Colonic mucosa (tissue), 4 donors: Measurements from ENCODE around the gene TMEM170B. TPM values are rescaled to one million over a fixed set of nuclear protein-coding genes. Genes with fewer than 3 reads are reported as not detected.

Experiments used
- DNase-seq: peaks from one replicate; pipeline ENCODE4 v3.0.0-alpha.2; 2020
- H3K27ac ChIP-seq: fragments of 200-600 bp; one replicate; pipeline ENCODE4 v1.8.0; 2021
- H3K27me3 ChIP-seq: fragments of 200-600 bp; one replicate; pipeline ENCODE4 v1.8.0; 2021
- H3K36me3 ChIP-seq: fragments of 200-600 bp; one replicate; pipeline ENCODE4 v1.8.0; 2021
- H3K4me1 ChIP-seq: fragments of 200-600 bp; one replicate; pipeline ENCODE4 v1.8.0; 2021; ENCODE audit warnings: mild to moderate bottlenecking
- H3K4me3 ChIP-seq: fragments of 200-600 bp; one replicate; pipeline ENCODE4 v1.8.0; 2021
- H3K9ac ChIP-seq, 2 donors: one replicate each; pipeline ENCODE4 v1.7.0; 2013; ENCODE audit warnings: control low read depth in 2 of 2, low read depth in 2 of 2, low read length in 2 of 2
- H3K9me3 ChIP-seq: fragments of 200-600 bp; one replicate; pipeline ENCODE4 v1.8.0; 2021
- intact Hi-C: fragments of 100-400 bp; cut with DNase I; formaldehyde crosslinking; loops from one replicate; pipeline ENCODE4 v1.14.1; 2022
- total RNA-seq, 2 donors: library from RNA; stranded (reverse); fragmentation: NEBNext Ultra II Directional in 1 of 2; extraction: Animal tissue kit (Norgen Biotek cat#: 25700) in 1 of 2; gene quantifications; one replicate each; pipeline ENCODE4 v1.2.1, GENCODE V29; 2021
- TF ChIP-seq, protein P1 (sequence below): fragments of 200-600 bp; IDR thresholded peaks from one replicate; pipeline ENCODE4 v1.8.0; 2022; ENCODE audit warnings: antibody characterized with exemption, mild to moderate bottlenecking
- donor health status: healthy.
- donor health status: DM: no; HTN: no; CAD: no.
- donor health status: DM: no; HTN: no; CAD: no.

The TMEM170B gene
- total RNA-seq, 2 donors from 2014 or later, result 0.82 to 2.2 TPM

DNA sequence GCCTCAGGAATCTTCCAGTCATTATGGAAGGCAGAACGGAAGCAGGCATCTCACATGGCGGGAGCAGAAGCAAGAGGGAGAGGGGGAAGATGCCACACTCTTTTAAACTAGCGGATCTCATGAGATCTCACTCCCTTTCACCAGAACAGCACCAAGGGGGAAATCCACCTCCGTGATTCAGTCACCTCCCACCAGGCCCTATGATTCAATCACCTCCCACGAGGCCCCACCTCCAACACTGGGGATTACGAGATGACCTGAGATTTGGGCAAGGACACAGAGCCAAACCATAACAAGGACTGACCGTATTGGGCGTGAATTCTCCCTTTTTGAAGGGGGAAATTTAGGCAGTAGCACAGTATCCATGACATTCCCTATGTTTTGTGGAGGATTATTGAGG is 88.8 kb downstream of the TMEM170B start:
- TF ChIP-seq, protein P1, sequence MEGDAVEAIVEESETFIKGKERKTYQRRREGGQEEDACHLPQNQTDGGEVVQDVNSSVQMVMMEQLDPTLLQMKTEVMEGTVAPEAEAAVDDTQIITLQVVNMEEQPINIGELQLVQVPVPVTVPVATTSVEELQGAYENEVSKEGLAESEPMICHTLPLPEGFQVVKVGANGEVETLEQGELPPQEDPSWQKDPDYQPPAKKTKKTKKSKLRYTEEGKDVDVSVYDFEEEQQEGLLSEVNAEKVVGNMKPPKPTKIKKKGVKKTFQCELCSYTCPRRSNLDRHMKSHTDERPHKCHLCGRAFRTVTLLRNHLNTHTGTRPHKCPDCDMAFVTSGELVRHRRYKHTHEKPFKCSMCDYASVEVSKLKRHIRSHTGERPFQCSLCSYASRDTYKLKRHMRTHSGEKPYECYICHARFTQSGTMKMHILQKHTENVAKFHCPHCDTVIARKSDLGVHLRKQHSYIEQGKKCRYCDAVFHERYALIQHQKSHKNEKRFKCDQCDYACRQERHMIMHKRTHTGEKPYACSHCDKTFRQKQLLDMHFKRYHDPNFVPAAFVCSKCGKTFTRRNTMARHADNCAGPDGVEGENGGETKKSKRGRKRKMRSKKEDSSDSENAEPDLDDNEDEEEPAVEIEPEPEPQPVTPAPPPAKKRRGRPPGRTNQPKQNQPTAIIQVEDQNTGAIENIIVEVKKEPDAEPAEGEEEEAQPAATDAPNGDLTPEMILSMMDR, result no peak
- no peak overlapping the region for H3K27ac ChIP-seq
- no peaks in the 10 kb centered on the region for H3K36me3 ChIP-seq
- no peaks in the 10 kb centered on the region for H3K27me3 ChIP-seq
- no peak overlapping the region for H3K9ac ChIP-seq
- no peaks in the 10 kb centered on the region for H3K9me3 ChIP-seq
- no peak overlapping the region for H3K4me3 ChIP-seq
- intact Hi-C loops, result no loop called here
- no peak for DNase-seq
- no peaks in the 10 kb centered on the region for H3K4me1 ChIP-seq

DNA sequence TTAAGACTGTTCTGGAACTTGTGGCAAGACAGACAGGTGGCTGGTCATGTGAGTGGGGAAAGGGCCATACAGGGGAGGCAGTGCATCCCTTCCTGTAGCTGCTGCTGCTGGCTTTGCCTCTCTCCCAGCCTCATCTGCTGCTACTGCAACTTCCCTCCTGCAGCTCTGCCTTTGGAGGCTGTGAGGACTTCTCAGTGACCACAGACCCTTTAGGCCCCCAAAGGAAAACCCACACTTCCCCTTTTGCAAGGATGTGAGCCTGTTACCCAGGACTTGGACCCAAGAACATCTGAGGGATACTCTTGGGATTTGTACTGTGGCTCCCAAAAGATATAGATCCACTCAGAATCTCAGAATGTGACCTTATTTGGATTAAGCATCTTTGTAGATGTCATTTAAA is 91.0 kb downstream of the TMEM170B start:
- Histone ChIP-seq H3K4me3 (no peak overlapping the region), H3K36me3 (no peaks in the 10 kb centered on the region), H3K9me3 (no peaks in the 10 kb centered on the region), H3K27me3 (no peaks in the 10 kb centered on the region), H3K4me1 (no peaks in the 10 kb centered on the region), H3K9ac (no peak overlapping the region), H3K27ac (no peak overlapping the region)
- intact Hi-C loops, result no loop called here
- TF ChIP-seq, protein P1, result no peak
- DNase-seq, result no peak

DNA sequence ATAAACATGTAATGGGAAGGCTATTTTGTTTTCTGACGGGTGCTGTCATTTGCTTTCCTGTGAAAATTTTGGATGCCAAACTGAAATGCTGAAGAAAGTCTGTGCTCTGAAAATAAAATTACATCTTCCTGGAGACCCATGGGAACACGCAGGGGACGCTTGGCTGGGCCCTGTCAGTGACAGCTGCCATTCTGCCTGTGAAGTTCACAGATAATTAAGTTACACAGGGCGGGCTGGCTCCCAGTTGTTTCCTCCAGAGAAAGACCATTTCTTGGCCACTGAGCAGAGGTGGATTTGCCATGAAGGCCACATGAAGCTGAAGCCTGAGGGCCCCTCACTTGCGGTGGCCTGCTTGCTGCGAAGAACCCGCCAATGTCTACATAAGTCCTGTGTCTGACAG is 93.5 kb downstream of the TMEM170B start:
- Histone ChIP-seq H3K4me1 (no peaks in the 10 kb centered on the region), H3K9me3 (no peaks in the 10 kb centered on the region), H3K27ac (no peak overlapping the region), H3K4me3 (no peak overlapping the region), H3K27me3 (no peaks in the 10 kb centered on the region), H3K9ac (no peak overlapping the region), H3K36me3 (no peaks in the 10 kb centered on the region)
- TF ChIP-seq, protein P1, result no peak
- no peak for DNase-seq
- intact Hi-C loops, result no loop called here

DNA sequence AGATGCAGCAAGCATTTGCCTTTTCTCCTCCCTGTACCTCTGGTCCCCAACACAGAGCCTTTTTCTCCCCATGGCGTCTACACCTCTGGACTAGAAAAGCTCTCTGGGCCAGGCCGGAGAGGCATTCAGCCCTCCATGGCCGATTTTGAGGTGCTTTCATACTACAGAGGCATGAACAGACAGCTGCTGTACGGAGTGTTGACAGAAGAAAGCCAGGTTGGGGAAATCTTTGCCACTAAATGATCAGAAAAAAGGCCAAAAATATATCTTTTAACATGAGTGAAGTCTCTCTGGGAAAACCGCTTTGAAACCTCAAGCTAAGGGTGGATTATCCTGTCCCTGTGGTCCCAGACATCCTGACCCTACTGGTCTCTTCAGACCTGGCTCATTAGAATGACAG is 94.0 kb downstream of the TMEM170B start:
- no peaks in the 10 kb centered on the region for H3K9me3 ChIP-seq
- intact Hi-C loops, result no loop called here
- H3K27ac ChIP-seq, result no peak overlapping the region
- no peak overlapping the region for H3K9ac ChIP-seq
- no peaks in the 10 kb centered on the region for H3K27me3 ChIP-seq
- H3K4me1 ChIP-seq, result no peaks in the 10 kb centered on the region
- no peak for DNase-seq
- H3K36me3 ChIP-seq, result no peaks in the 10 kb centered on the region
- H3K4me3 ChIP-seq, result no peak overlapping the region
- TF ChIP-seq, protein P1, result no peak

DNA sequence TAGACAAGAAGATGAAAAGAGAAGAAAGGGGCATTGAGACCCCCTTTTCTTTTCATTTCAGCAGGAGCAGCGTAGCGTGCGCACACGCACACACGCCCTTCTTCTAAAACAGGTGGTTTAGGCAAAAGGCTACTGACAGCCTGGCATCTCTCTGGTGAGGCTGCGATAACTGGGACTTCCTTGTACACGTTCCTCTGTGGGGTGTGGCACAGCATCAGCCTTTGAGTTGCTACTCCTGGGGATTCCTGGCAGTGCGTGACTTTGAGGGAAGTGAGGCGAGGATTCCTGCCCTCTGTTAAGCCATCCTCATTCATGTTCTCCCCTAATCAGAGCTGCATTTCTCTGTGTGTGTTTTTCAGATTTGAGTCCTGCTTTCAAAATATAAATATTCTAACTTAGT is 94.7 kb downstream of the TMEM170B start:
- no peak overlapping the region for H3K9ac ChIP-seq

More for the DNA sequence above, 94.7 kb downstream of the TMEM170B start:
- DNase-seq, result peak; percentile 48
- Histone ChIP-seq H3K4me1 (no peaks in the 10 kb centered on the region), H3K4me3 (no peak overlapping the region), H3K27ac (no peak overlapping the region), H3K36me3 (no peaks in the 10 kb centered on the region), H3K9me3 (no peaks in the 10 kb centered on the region), H3K27me3 (no peaks in the 10 kb centered on the region)
- intact Hi-C loops, result no loop called here
- TF ChIP-seq, protein P1, result no peak
